Neural progenitor cell (in vitro differentiated cells): ENCODE results near the gene PHF1. TPM values are rescaled to one million over a fixed set of nuclear protein-coding genes. Genes with fewer than 3 reads are reported as not detected.
A peak's percentile ranks its signal among the peaks of the same experiment; 100 is the strongest.

Source experiments
- DNase-seq: peaks from one replicate; pipeline ENCODE4 v3.0.0-alpha.2; 2016; ENCODE audit warnings: low spot score
- H2AFZ ChIP-seq: fragments of 200-600 bp; sonication (generic); replicated peaks from 2 replicates; pipeline ENCODE4 v1.6.1; 2016; ENCODE audit warnings: antibody characterized with exemption
- H3F3A ChIP-seq: fragments of 200-600 bp; sonication (generic); 2 replicates; pipeline ENCODE4 v1.6.1; 2016; ENCODE audit warnings: antibody characterized with exemption, low read depth
- H3K27ac ChIP-seq: fragments of 200-600 bp; sonication (generic); 2 replicates; pipeline ENCODE4 v1.5.1; 2016; ENCODE audit warnings: mild to moderate bottlenecking
- H3K27me3 ChIP-seq: fragments of 200-600 bp; sonication (generic); 2 replicates; pipeline ENCODE4 v1.6.1; 2016; ENCODE audit warnings: mild to moderate bottlenecking, moderate library complexity
- H3K36me3 ChIP-seq: fragments of 200-600 bp; sonication (generic); 2 replicates; pipeline ENCODE4 v1.5.1; 2016
- H3K4me1 ChIP-seq: fragments of 200-600 bp; sonication (generic); 2 replicates; pipeline ENCODE4 v1.6.1; 2016; ENCODE audit warnings: mixed run types
- H3K4me2 ChIP-seq: fragments of 200-600 bp; sonication (generic); 2 replicates; pipeline ENCODE4 v1.6.1; 2016
- H3K4me3 ChIP-seq: fragments of 200-600 bp; sonication (generic); 2 replicates; pipeline ENCODE4 v1.5.1; 2016
- H3K79me2 ChIP-seq: fragments of 200-600 bp; sonication (generic); 2 replicates; pipeline ENCODE4 v1.6.1; 2016; ENCODE audit warnings: low read depth
- H3K9ac ChIP-seq: fragments of 200-600 bp; sonication (generic); 2 replicates; pipeline ENCODE4 v1.6.1; 2016
- H3K9me3 ChIP-seq: fragments of 200-600 bp; sonication (generic); 2 replicates; pipeline ENCODE4 v1.5.1; 2016; ENCODE audit warnings: low read depth
- H4K20me1 ChIP-seq: fragments of 200-600 bp; sonication (generic); 2 replicates; pipeline ENCODE4 v1.6.1; 2016; ENCODE audit warnings: low read depth
- H3K27ac Mint-ChIP-seq: 3 replicates; pipeline ENCODE4 v1.8.0; 2021; ENCODE audit warnings: mixed read lengths
- H3K27me3 Mint-ChIP-seq: 2 replicates; pipeline ENCODE4 v1.8.0; 2022; ENCODE audit warnings: low read depth, mild to moderate bottlenecking, inconsistent platforms, moderate library complexity, mixed read lengths; ENCODE audit not compliant: insufficient read depth
- H3K36me3 Mint-ChIP-seq: 3 replicates; pipeline ENCODE4 v1.8.0; 2021; ENCODE audit warnings: mixed read lengths
- H3K4me1 Mint-ChIP-seq: 3 replicates; pipeline ENCODE4 v1.8.0; 2021; ENCODE audit warnings: mixed read lengths
- H3K4me3 Mint-ChIP-seq: 3 replicates; pipeline ENCODE4 v1.8.0; 2021; ENCODE audit warnings: mild to moderate bottlenecking, moderate library complexity, mixed read lengths
- H3K9me3 Mint-ChIP-seq: 3 replicates; pipeline ENCODE4 v1.8.0; 2020; ENCODE audit warnings: mixed read lengths
- EZH2 ChIP-seq: fragments of 200-600 bp; sonication (generic); IDR thresholded peaks from 2 replicates; pipeline ENCODE4 v1.6.1; 2017; ENCODE audit warnings: antibody characterized with exemption, mild to moderate bottlenecking, moderate library complexity
- EZH2phosphoT487 ChIP-seq: fragments of 200-600 bp; sonication (generic); IDR thresholded peaks from 2 replicates; pipeline ENCODE4 v1.6.1; 2017; ENCODE audit warnings: antibody characterized with exemption
- total RNA-seq: library from RNA; depleted of rRNA; stranded (reverse); fragments of >200 nt; gene quantifications from 2 replicates; pipeline ENCODE4 v1.2.3, GENCODE V29; 2015; ENCODE audit warnings: low replicate concordance
- TF ChIP-seq, protein P1 (sequence below): fragments of 200-600 bp; sonication (generic); IDR thresholded peaks from 2 replicates; pipeline ENCODE4 v1.5.1; 2017; ENCODE audit warnings: antibody characterized with exemption, mild to moderate bottlenecking

The PHF1 gene
- total RNA-seq, 1 donor from 2014 or later, result 25.6 TPM

DNA sequence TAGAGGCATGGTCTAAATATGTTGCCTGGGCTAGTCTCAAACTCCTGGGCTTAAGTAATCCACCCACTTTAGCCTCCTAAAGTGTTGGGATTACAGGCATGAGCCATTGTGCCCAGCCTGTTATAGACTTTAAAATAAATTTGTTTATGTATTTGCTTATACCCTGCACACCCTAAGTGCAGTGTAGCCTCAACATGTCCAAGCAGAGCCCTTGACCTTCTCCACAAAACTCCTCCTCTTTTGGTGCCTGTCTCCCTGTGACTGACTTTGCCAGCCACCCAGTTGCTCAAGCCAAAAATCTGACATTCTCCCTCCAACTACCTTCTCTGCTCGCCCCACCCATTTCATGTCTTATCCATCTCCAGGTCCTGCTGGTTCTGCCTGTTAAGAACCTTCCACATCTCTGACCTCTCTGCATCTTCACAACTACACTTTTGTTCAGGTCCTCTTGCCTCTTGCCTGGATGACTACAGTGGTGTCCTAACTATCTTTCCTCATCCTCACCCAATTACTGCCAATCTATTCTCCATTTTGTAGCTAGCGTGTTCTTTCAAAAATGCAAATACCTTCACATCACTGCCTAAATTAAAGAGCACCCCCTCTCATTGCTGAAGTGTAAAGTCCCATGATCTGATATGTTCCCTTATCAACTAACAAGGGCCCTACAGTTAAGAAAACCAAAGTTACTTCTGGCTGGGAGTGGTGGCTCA is 30.4 kb upstream of the PHF1 start:
- H3K27me3 ChIP-seq, result no peaks in the 10 kb centered on the region
- no peak overlapping the region for H3K4me3 ChIP-seq
- Mint-ChIP-seq H3K27me3 (no peaks in the 10 kb centered on the region), H3K4me3 (no peak overlapping the region), H3K36me3 (no peaks in the 10 kb centered on the region), H3K4me1 (peaks cover 3% of the 10 kb centered on the region), H3K27ac (no peak overlapping the region), H3K9me3 (no peaks in the 10 kb centered on the region)
- H3K9me3 ChIP-seq, result no peaks in the 10 kb centered on the region
- no peaks in the 10 kb centered on the region for H4K20me1 ChIP-seq
- no peak overlapping the region for H3K9ac ChIP-seq
- H3F3A ChIP-seq, result no peaks in the 10 kb centered on the region
- H3K4me1 ChIP-seq, result no peaks in the 10 kb centered on the region
- no peaks in the 10 kb centered on the region for H3K36me3 ChIP-seq
- DNase-seq, result no peak
- TF ChIP-seq EZH2, result no peak
- TF ChIP-seq, protein P1, sequence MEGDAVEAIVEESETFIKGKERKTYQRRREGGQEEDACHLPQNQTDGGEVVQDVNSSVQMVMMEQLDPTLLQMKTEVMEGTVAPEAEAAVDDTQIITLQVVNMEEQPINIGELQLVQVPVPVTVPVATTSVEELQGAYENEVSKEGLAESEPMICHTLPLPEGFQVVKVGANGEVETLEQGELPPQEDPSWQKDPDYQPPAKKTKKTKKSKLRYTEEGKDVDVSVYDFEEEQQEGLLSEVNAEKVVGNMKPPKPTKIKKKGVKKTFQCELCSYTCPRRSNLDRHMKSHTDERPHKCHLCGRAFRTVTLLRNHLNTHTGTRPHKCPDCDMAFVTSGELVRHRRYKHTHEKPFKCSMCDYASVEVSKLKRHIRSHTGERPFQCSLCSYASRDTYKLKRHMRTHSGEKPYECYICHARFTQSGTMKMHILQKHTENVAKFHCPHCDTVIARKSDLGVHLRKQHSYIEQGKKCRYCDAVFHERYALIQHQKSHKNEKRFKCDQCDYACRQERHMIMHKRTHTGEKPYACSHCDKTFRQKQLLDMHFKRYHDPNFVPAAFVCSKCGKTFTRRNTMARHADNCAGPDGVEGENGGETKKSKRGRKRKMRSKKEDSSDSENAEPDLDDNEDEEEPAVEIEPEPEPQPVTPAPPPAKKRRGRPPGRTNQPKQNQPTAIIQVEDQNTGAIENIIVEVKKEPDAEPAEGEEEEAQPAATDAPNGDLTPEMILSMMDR, result no peak
- no peak for TF ChIP-seq EZH2phosphoT487
- no peak overlapping the region for H3K4me2 ChIP-seq
- no peak overlapping the region for H3K27ac ChIP-seq
- no peaks in the 10 kb centered on the region for H3K79me2 ChIP-seq
- H2AFZ ChIP-seq, result no peak overlapping the region

DNA sequence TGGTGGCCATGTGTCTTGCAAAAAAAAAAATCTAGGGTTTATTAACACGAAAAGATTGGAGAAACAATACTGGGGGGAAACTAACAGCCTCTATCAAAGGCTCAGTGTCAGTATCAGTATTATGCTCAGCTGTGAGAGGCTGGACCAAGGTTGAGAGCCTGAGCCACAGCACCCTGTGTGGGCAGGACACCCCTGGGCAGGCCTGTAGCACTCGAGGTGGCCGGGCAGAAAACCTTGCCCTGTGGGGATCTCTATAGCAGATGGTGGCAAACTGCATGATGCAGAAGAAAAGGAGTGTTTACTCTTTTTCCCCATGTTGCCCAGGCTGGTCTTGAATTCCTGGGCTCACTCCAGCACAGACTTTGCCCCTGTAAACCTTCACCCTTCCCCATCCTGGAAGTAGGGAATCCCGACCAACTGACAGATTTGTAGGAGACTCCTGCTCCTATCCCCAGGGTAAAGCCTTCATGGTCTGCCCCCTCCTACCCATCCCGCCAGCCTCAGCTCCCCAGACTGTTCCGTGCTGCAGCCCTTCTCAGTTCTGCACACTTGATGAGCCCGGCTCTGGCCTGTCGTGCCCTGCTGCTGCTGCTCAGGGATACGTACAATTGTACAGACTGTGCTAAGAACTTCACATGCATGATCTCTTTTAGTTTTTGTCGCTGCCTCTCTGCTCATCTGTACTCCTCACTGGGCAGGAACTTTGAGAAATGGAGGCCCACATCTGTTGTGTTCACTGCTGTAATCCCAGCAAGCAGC is 27.2 kb upstream of the PHF1 start:
- TF ChIP-seq EZH2 (no peak), EZH2phosphoT487 (no peak)
- TF ChIP-seq, protein P1, result no peak
- H3K79me2 ChIP-seq, result no peaks in the 10 kb centered on the region
- no peak for DNase-seq
- H3F3A ChIP-seq, result no peaks in the 10 kb centered on the region
- H3K27ac Mint-ChIP-seq, result peak overlapping the region; percentile 27
- H3K27ac ChIP-seq, result no peak overlapping the region
- H2AFZ ChIP-seq, result no peak overlapping the region
- H3K27me3 ChIP-seq, result no peaks in the 10 kb centered on the region
- H3K9me3 Mint-ChIP-seq, result no peaks in the 10 kb centered on the region
- H3K4me2 ChIP-seq, result no peak overlapping the region
- no peaks in the 10 kb centered on the region for H3K27me3 Mint-ChIP-seq
- H3K4me1 ChIP-seq, result no peaks in the 10 kb centered on the region
- H3K4me1 Mint-ChIP-seq, result peaks cover 3% of the 10 kb centered on the region
- H3K4me3 ChIP-seq, result no peak overlapping the region
- H3K36me3 Mint-ChIP-seq, result no peaks in the 10 kb centered on the region
- no peaks in the 10 kb centered on the region for H4K20me1 ChIP-seq
- H3K9ac ChIP-seq, result no peak overlapping the region
- no peak overlapping the region for H3K4me3 Mint-ChIP-seq
- no peaks in the 10 kb centered on the region for H3K36me3 ChIP-seq
- H3K9me3 ChIP-seq, result no peaks in the 10 kb centered on the region

DNA sequence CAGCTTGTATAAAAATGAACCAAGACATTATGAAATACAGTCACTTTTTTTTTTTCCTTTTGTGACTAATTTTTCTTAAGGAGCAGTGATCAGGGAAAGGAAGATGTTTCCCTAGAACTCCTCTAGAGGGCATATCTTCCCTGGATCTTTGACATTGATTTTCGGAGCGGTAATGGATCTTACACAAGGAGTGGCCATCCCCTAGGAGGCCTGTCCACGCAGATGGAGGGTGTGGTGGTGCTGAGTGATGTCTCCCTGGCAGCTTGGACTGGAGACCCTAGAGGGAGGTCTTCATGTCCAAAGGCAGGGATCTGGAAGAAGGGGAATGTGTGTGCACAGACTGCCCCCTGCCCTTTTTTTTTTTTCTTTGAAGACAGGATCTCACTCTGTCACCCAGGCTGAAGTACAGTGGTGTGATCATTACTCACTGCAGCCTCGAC is 26.2 kb upstream of the PHF1 start:
- H3K36me3 Mint-ChIP-seq, result no peaks in the 10 kb centered on the region
- Histone ChIP-seq H3K9ac (no peak overlapping the region), H3K79me2 (no peaks in the 10 kb centered on the region), H3K9me3 (no peaks in the 10 kb centered on the region), H4K20me1 (no peaks in the 10 kb centered on the region), H2AFZ (no peak overlapping the region), H3F3A (no peaks in the 10 kb centered on the region), H3K4me1 (no peaks in the 10 kb centered on the region), H3K4me3 (no peak overlapping the region), H3K27ac (no peak overlapping the region), H3K27me3 (no peaks in the 10 kb centered on the region), H3K36me3 (no peaks in the 10 kb centered on the region), H3K4me2 (no peak overlapping the region)
- TF ChIP-seq, protein P1, result peak; percentile 45
- no peak for TF ChIP-seq EZH2
- TF ChIP-seq EZH2phosphoT487, result no peak
- DNase-seq, result peak; percentile 23
- H3K27me3 Mint-ChIP-seq, result no peaks in the 10 kb centered on the region
- H3K27ac Mint-ChIP-seq, result no peak overlapping the region
- H3K9me3 Mint-ChIP-seq, result no peaks in the 10 kb centered on the region
- no peak overlapping the region for H3K4me3 Mint-ChIP-seq
- H3K4me1 Mint-ChIP-seq, result peaks cover 3% of the 10 kb centered on the region
